Right ventricle myocardium superior (tissue), 1 donor: ENCODE data around the gene ADGRL2. TPM values are rescaled to one million over a fixed set of nuclear protein-coding genes. Genes with fewer than 3 reads are reported as not detected.

ENCODE experiments used
- ATAC-seq: fragments of 200-7000 bp; cut with Tn5 transposase; one replicate; pipeline ENCODE4 v1.9.1; 2020; ENCODE audit warnings: mild to moderate bottlenecking; ENCODE audit not compliant: poor library complexity
- DNase-seq: peaks from one replicate; pipeline ENCODE4 v3.0.0-alpha.2; 2020
- intact Hi-C: fragments of 100-400 bp; cut with DNase I; formaldehyde crosslinking; loops from one replicate; pipeline ENCODE4 v1.11.2; 2022
- long read RNA-seq: library from polyadenylated mRNA; unstranded; transcript quantifications from one replicate; pipeline ENCODE4 v2.0.0, GENCODE V29; 2021
- total RNA-seq: library from RNA; stranded (reverse); fragmentation: NEBNext Ultra II Directional; extraction: Animal tissue kit (Norgen Biotek cat#: 25700); gene quantifications from one replicate; pipeline ENCODE4 v1.2.1, GENCODE V29; 2021
- donor health status: DM: no; HTN: yes; CAD: no; lungs with severe emphysema.

Gene ADGRL2
- 37.9 TPM for total RNA-seq
- long read RNA-seq, partial matches to known transcripts: 9 of 31 reads
- long read RNA-seq, other reads (novel, unspliced or antisense): 22 of 31 reads

- intact Hi-C loops: no loop called here
- DNase-seq (peak; percentile 82), ATAC-seq (peak; percentile 89)
Measured at GRCh38 chr1:81800695-81801650, at the start of gene ADGRL2. Gene ADGRL2 (plus strand): TSS chr1:81800934. CDS start chr1:81836985, 36,051 bp downstream.

- ATAC-seq (no peak), DNase-seq (no peak)
- intact Hi-C loops: no loop called here
Measured at GRCh38 chr1:81752840-81753239, 47.9 kb upstream of the ADGRL2 start.

- intact Hi-C loops: no loop called here
- ATAC-seq (no peak), DNase-seq (no peak)
Measured at GRCh38 chr1:81754424-81754823, 46.3 kb upstream of the ADGRL2 start.

DNA sequence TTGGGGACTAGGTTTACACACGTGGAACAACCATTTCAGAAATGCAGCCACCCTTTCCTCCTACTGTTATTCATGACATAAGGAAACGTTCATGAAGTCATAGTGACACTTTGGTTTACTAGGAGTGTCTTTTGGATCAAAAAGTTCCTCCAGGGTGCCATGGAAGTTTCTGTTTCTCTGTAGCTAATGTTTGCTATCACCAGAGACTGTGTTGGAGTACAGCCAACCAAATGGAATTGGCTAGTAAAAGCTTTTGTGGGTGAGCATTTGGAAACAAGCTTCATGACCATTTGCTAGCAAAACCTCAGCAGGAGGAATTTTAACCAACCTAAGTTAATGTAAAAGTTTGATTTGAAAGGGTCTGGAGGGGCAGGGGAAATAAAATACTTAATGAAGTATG lies 43.9 kb upstream of the ADGRL2 start:
- intact Hi-C loops: no loop called here
- DNase-seq (no peak), ATAC-seq (peak; percentile 52)

DNA sequence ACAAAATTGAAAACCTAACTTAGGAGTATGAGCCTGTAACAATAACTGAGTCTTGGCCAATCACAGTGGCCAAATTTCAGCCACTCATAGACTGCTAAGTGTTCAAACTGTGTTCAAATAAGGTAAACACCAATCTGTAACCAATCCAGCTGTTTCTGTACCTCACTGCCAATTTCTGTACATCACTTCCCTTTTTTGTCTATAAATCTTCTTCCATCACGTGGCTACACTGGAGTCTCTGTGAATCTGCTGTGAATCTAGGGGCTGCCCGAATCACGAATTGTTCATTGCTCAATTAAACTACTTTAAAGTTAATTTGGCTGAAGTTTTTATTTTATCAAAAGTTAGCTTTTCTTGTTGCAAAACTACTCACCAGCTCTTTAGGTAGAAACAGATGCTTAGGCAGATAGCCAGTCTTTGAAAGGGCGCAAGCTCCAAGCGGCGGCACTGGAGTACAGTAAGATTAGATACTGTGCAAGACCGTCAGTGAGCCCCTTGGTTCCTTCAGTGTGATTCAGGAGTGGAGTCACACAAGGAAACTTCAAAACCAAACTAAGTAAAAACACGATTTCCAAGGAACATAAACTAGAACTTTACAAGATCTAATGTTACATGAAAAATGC lies 43.2 kb upstream of the ADGRL2 start:
- DNase-seq (no peak), ATAC-seq (peak; percentile 55)
- intact Hi-C loops: no loop called here

GRCh38 chr1:81758181-81758580 lies 42.6 kb upstream of the ADGRL2 start:
- DNase-seq: no peak
- ATAC-seq: no peak
- intact Hi-C loops: no loop called here

- DNase-seq (no peak), ATAC-seq (no peak)
- intact Hi-C loops: loop anchor here (10.0 kb wide), 1 partner anchor 216 kb away; no protein-coding TSS in a partner anchor
Measured at GRCh38 chr1:81760477-81761097, 40.1 kb upstream of the ADGRL2 start.

- intact Hi-C loops: no loop called here
- no peak for ATAC-seq
- DNase-seq: no peak
Measured at GRCh38 chr1:81775510-81775909, 25.2 kb upstream of the ADGRL2 start.

GRCh38 chr1:81780705-81781454 lies 19.9 kb upstream of the ADGRL2 start:
- DNase-seq (no peak), ATAC-seq (peak; percentile 12)
- intact Hi-C loops: no loop called here

- no peak for ATAC-seq
- intact Hi-C loops: no loop called here
- no peak for DNase-seq
Measured at GRCh38 chr1:81781749-81782148, 19.0 kb upstream of the ADGRL2 start.

GRCh38 chr1:81792184-81792583 lies 8.6 kb upstream of the ADGRL2 start:
- intact Hi-C loops: no loop called here
- no peak for DNase-seq
- ATAC-seq: no peak

- no peak for DNase-seq
- no peak for ATAC-seq
- intact Hi-C loops: no loop called here
Measured at GRCh38 chr1:81797701-81798100, 3.0 kb upstream of the ADGRL2 start.

DNA sequence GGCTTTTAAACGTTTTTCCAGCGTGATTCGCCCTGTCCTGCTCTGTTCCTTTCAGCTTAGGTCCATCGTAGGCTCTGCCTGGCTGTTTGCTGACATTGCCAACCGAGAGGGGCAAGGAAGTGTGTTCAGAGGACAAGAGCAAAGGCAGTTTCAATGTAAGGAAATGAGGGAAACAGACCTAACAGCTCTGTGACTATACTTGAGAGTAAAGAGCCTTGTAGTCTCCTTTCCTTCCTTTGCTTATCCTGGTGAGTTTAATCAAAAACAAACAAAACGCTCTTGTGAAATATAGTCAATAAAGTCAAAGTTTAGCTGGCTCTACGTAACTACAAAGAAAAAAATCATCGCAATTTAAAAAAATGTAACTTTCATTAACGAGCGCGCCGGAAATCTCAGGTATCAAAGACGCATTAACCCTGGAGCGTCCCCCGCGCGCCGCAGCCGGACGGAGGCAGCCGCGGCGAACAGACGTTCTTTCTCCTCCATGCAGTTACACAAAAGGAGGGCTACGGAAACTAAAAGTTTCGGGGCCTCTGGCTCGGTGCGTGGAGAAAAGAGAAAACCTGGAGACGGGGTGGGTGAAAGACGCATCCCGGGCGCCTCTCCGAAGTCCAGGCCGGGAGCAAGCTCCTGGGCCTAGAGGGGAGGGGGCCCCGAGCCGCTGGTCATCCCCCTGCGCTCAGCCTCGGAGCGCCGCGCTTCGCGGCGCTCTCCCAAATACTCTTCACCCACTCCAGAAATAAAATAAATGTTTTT lies 617 bp upstream of the ADGRL2 start:
- peak; percentile 39 for ATAC-seq
- intact Hi-C loops: no loop called here
- DNase-seq: peak; percentile 66

- intact Hi-C loops: no loop called here
- ATAC-seq (peak; percentile 55), DNase-seq (peak; percentile 49)
Measured at GRCh38 chr1:81801651-81802456, 1.1 kb downstream of the ADGRL2 start.

- no peak for DNase-seq
- intact Hi-C loops: no loop called here
- ATAC-seq: no peak
Measured at GRCh38 chr1:81802457-81802706, 1.6 kb downstream of the ADGRL2 start.

DNA sequence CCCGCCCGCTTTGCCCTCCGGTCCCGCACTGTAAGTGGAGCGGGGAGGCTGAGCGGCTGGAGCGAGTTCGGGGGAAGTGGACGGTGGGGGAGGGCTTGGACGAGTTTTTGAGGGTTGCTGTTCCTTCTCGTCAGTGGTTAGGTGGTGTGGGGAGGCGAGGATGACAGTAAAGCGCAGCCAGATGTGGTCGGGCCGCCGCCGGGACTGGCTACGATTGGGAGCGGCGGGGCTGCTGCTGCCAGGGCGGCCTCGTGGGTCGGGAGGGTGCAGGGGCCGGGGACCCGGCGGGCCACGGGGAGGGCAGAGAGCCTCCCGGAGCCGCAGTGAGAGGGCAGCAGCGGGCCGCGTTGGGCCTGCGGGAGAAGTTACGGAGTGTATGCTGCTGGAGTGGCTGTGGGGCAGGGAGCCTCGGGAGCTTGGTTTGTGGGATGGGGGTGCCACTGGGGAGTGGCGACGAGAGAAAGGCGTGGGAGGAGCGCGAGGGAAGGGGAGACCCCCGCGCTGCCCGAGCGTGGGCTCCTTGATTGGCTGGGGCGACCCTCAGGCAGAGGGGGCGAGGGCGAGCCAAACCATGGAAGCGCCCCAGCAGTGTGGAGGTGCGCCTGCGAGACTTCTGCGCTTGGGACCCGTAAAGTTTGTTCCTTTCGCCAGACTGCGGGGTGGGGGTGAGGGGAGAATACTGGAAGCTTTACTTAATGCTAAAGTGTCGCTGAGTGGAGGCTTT lies 2.1 kb downstream of the ADGRL2 start:
- DNase-seq: peak; percentile 84
- intact Hi-C loops: no loop called here
- ATAC-seq: peak; percentile 83
